ENCODE measurements around the gene GCSH. TPM values are rescaled to one million over a fixed set of nuclear protein-coding genes. Genes with fewer than 3 reads are reported as not detected.

The GCSH gene
- polyA plus RNA-seq, 2 of the 4 experiments (the other 2 are of a cell fraction), result 73.5 to 76.4 TPM

DNA sequence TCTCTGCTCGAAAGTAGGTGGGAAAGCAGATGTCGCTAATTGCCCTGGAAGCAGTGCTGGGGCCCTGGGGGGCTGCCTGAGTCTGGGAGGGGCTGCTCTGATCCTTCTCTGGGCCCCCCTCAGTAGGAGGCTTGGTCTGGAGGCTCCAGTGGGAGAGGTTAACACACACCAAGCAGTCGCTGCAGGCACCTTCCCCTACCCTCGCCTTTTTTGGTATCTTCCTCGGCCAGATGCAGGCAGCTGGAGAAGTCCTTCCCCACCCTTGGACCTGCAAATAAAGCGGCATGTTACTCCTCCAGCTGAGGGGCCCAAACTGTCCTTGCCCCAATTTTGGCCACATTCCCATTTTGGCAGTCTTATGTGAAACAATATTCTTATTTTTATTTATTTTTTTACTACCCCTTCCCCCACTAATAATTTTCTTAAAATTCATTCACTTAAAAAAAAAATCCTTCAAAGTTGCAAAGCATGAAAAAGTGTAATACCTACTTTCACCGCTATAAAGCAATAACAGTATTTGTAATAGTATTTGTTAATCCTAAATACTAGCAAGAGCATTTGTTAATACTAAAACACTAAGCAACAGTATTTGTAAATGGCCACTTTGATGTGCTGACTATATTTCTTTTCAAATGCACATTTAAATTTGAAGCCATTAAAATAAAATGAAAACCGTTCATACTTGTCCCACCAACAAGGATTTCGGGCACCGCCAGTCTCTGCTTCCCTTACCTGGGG lies 34.2 kb downstream of the GCSH start:
- ChIA-PET POLR2A (no interaction called here), CTCF (no interaction called here)
- FAIRE-seq, result no peak
- TF ChIP-seq EHF (CRISPR knock-in tag; IDR thresholded peaks at IDR 0.05), result no peak
- TF ChIP-seq RCOR1 (IDR thresholded peaks at IDR 0.05; ENCODE audit: low read depth, low read length), result no peak
- TF ChIP-seq SREBF2 (IDR thresholded peaks at IDR 0.05), result no peak
- no peak for TF ChIP-seq KDM1A (IDR thresholded peaks at IDR 0.05; ENCODE audit: low read depth)
- TF ChIP-seq MYC (IDR thresholded peaks at IDR 0.05; ENCODE audit: borderline replicate concordance, low read length), result no peak
- no peak for TF ChIP-seq NPAS2 (CRISPR knock-in tag; IDR thresholded peaks at IDR 0.05; ENCODE audit: borderline replicate concordance)
- TF ChIP-seq KDM5A (IDR thresholded peaks at IDR 0.05), result no peak
- no peak for TF ChIP-seq ZSCAN20 (CRISPR knock-in tag; IDR thresholded peaks at IDR 0.05)
- TF ChIP-seq POLR2AphosphoS2 (conservative IDR thresholded peaks at IDR 0.05; ENCODE audit: low read length), result no peak
- no peak for TF ChIP-seq TFCP2L1 (CRISPR knock-in tag; IDR thresholded peaks at IDR 0.05)
- no peak for TF ChIP-seq RFX5 (IDR thresholded peaks at IDR 0.05)
- TF ChIP-seq RARB (CRISPR knock-in tag; IDR thresholded peaks at IDR 0.05), result no peak
- TF ChIP-seq NR3C1 (IDR thresholded peaks at IDR 0.05), result no peak
- no peak for TF ChIP-seq EHMT2 (IDR thresholded peaks at IDR 0.05; ENCODE audit: low read depth)
- TF ChIP-seq, protein P1, sequence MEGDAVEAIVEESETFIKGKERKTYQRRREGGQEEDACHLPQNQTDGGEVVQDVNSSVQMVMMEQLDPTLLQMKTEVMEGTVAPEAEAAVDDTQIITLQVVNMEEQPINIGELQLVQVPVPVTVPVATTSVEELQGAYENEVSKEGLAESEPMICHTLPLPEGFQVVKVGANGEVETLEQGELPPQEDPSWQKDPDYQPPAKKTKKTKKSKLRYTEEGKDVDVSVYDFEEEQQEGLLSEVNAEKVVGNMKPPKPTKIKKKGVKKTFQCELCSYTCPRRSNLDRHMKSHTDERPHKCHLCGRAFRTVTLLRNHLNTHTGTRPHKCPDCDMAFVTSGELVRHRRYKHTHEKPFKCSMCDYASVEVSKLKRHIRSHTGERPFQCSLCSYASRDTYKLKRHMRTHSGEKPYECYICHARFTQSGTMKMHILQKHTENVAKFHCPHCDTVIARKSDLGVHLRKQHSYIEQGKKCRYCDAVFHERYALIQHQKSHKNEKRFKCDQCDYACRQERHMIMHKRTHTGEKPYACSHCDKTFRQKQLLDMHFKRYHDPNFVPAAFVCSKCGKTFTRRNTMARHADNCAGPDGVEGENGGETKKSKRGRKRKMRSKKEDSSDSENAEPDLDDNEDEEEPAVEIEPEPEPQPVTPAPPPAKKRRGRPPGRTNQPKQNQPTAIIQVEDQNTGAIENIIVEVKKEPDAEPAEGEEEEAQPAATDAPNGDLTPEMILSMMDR (IDR thresholded peaks at IDR 0.05), result no peak
- Histone ChIP-seq H3K9me3 (no peaks in the 10 kb centered on the region), H3K4me2 (no peak overlapping the region), H3K27ac (no peak overlapping the region), H3K4me1 (no peaks in the 10 kb centered on the region), H3K4me3 (no peak overlapping the region)
- WGBS (ENCODE audit: missing lambda C conversion rate), result 83% methylated on average over 10 of the region's 10 CpGs
- no peak for DNase-seq (ENCODE audit: low read depth in 1 of 2, low spot score in 1 of 2)
- ATAC-seq, result no peak

- FAIRE-seq (no peak), DNase-seq (ENCODE audit: low read depth in 1 of 2, low spot score in 1 of 2) (no peak), ATAC-seq (no peak)
- WGBS (ENCODE audit: missing lambda C conversion rate), result 83% methylated on average over 10 of the region's 10 CpGs
- Histone ChIP-seq H3K4me3 (no peak overlapping the region), H3K4me2 (no peak overlapping the region), H3K27ac (no peak overlapping the region), H3K9me3 (no peaks in the 10 kb centered on the region), H3K4me1 (no peaks in the 10 kb centered on the region)
- ChIA-PET CTCF (no interaction called here), POLR2A (no interaction called here)
- TF ChIP-seq ZC3H11A (IDR thresholded peaks at IDR 0.05) (no peak), TFCP2L1 (CRISPR knock-in tag; IDR thresholded peaks at IDR 0.05) (no peak), FOSB (CRISPR knock-in tag; IDR thresholded peaks at IDR 0.05) (no peak), RARB (CRISPR knock-in tag; IDR thresholded peaks at IDR 0.05) (no peak), USF2 (IDR thresholded peaks at IDR 0.05) (no peak), MAZ (IDR thresholded peaks at IDR 0.05; ENCODE audit: borderline replicate concordance, low read depth, low read length) (no peak), EHF (CRISPR knock-in tag; IDR thresholded peaks at IDR 0.05) (no peak), ZFP36 (IDR thresholded peaks at IDR 0.05; ENCODE audit: borderline replicate concordance, partially characterized antibody) (no peak), HOXA7 (CRISPR knock-in tag; IDR thresholded peaks at IDR 0.05) (no peak), TP53 (CRISPR knock-in tag; IDR thresholded peaks at IDR 0.05) (no peak), CEBPB (IDR thresholded peaks at IDR 0.05) (no peak), REST (IDR thresholded peaks at IDR 0.05) (no peak)
- TF ChIP-seq, protein P2, sequence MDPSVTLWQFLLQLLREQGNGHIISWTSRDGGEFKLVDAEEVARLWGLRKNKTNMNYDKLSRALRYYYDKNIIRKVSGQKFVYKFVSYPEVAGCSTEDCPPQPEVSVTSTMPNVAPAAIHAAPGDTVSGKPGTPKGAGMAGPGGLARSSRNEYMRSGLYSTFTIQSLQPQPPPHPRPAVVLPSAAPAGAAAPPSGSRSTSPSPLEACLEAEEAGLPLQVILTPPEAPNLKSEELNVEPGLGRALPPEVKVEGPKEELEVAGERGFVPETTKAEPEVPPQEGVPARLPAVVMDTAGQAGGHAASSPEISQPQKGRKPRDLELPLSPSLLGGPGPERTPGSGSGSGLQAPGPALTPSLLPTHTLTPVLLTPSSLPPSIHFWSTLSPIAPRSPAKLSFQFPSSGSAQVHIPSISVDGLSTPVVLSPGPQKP (IDR thresholded peaks at IDR 0.05; ENCODE audit: low read depth, low read length), result no peak
Measured at GRCh38 chr16:81061307-81061640, 34.9 kb downstream of the GCSH start.
